SU-DHL-6 (cell line): ENCODE data around the gene RGS8.

ENCODE experiments used
- H2AFZ ChIP-seq: fragments of 200-600 bp; sonication (generic); 2 replicates; pipeline ENCODE4 v1.6.1; 2014; ENCODE audit warnings: low read depth, mild to moderate bottlenecking, moderate library complexity, mixed read lengths, antibody characterized with exemption, low read length; ENCODE audit not compliant: severe bottlenecking
- H3F3A ChIP-seq: fragments of 200-600 bp; shearing (Covaris generic); 2 replicates; pipeline ENCODE4 v1.6.0; 2016; ENCODE audit warnings: antibody characterized with exemption, mild to moderate bottlenecking; ENCODE audit not compliant: insufficient read depth
- H3K27ac ChIP-seq: fragments of 200-600 bp; sonication (generic); 2 replicates; pipeline ENCODE4 v1.5.1; 2016; ENCODE audit warnings: low read depth, mild to moderate bottlenecking, low read length, moderate library complexity, mixed read lengths
- H3K27me3 ChIP-seq: fragments of 200-600 bp; sonication (generic), shearing (Covaris generic); 2 replicates; pipeline ENCODE4 v1.6.0; 2014; ENCODE audit warnings: mild to moderate bottlenecking, low read length
- H3K36me3 ChIP-seq: fragments of 200-600 bp; sonication (generic); 2 replicates; pipeline ENCODE4 v1.6.1; 2014; ENCODE audit warnings: mild to moderate bottlenecking, low read length, mixed read lengths
- H3K4me2 ChIP-seq: fragments of 300-600, 200-600 bp; shearing (Covaris generic), sonication (generic); 2 replicates; pipeline ENCODE4 v1.6.0; 2014; ENCODE audit warnings: low read length, low read depth, mild to moderate bottlenecking; ENCODE audit not compliant: poor library complexity, severe bottlenecking
- H3K4me3 ChIP-seq: fragments of 200-600 bp; sonication (generic); 2 replicates; pipeline ENCODE4 v1.5.1; 2014; ENCODE audit warnings: antibody characterized with exemption, low read length, mild to moderate bottlenecking, mixed read lengths; ENCODE audit not compliant: insufficient read depth, poor library complexity, severe bottlenecking
- H3K79me2 ChIP-seq: fragments of 200-600 bp; sonication (generic); 2 replicates; pipeline ENCODE4 v1.6.1; 2014; ENCODE audit warnings: mild to moderate bottlenecking, low read length, moderate library complexity; ENCODE audit not compliant: insufficient read depth
- H3K9ac ChIP-seq: fragments of 200-600 bp; sonication (generic); 2 replicates; pipeline ENCODE4 v1.7.0; 2014; ENCODE audit warnings: mild to moderate bottlenecking, low read length
- H3K9me2 ChIP-seq: fragments of 200-600 bp; sonication (generic); replicated peaks from 2 replicates; pipeline ENCODE4 v1.6.1; 2014; ENCODE audit warnings: low read length; ENCODE audit not compliant: insufficient read depth
- H3K9me3 ChIP-seq: fragments of 200-600 bp; sonication (generic); 2 replicates; pipeline ENCODE4 v1.6.1; 2014; ENCODE audit warnings: low read length, mixed read lengths; ENCODE audit not compliant: insufficient read depth
- H4K20me1 ChIP-seq: fragments of 200-600 bp; sonication (generic); 2 replicates; pipeline ENCODE4 v1.6.1; 2014; ENCODE audit warnings: low read depth, mild to moderate bottlenecking, antibody characterized with exemption, low read length, moderate library complexity, mixed read lengths
- CTCF ChIP-seq: fragments of 200-600 bp; sonication (generic); IDR thresholded peaks from one replicate; pipeline ENCODE4 v1.5.1; 2017; ENCODE audit warnings: antibody characterized with exemption, mild to moderate bottlenecking, low read length, moderate library complexity; ENCODE audit not compliant: insufficient read depth, poor library complexity, severe bottlenecking
- EZH2phosphoT487 ChIP-seq: fragments of 200-600 bp; sonication (generic), shearing (Covaris generic); conservative IDR thresholded peaks from 2 replicates; pipeline ENCODE4 v1.6.1; 2018; ENCODE audit warnings: mild to moderate bottlenecking, antibody characterized with exemption, low read length, moderate library complexity, mixed read lengths

The RGS8 gene

GRCh38 chr1:182709855-182710254 is 25.5 kb upstream of the RGS8 start:
- Histone ChIP-seq H3K9ac (no peak overlapping the region), H3K4me2 (no peak overlapping the region), H3K9me3 (no peaks in the 10 kb centered on the region), H3K4me3 (no peak overlapping the region), H3K9me2 (no peaks in the 10 kb centered on the region), H4K20me1 (no peaks in the 10 kb centered on the region), H3K27me3 (no peaks in the 10 kb centered on the region), H3K79me2 (no peaks in the 10 kb centered on the region), H3K27ac (no peak overlapping the region), H3F3A (no peaks in the 10 kb centered on the region), H2AFZ (no peak overlapping the region), H3K36me3 (no peaks in the 10 kb centered on the region)
- TF ChIP-seq EZH2phosphoT487 (no peak), CTCF (no peak)

DNA sequence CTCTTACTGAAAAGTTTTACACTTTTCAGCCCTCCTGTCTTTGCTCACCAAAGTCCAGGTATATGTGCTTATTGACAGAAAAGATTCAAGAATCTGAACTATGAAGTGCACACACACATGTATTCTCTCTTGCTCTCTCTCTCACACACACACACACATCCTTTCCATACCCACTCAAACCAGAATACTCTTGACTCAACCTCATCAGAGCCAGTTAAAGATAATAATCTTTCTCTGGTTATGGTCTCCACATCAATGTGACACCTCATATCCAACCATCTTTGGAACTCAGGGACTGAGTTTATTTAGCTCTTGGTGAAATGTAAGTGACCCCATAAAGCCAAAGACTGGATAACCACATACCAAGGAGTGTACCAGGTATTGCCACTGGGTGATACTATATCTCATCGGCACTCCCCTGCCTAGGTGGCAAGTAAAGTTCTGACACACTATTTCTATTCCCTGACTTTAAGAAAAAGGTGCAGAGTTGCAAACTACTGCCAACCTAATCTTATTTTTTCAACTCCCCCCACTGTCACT is 24.9 kb upstream of the RGS8 start:
- no peak overlapping the region for H3K4me3 ChIP-seq
- H3K27me3 ChIP-seq = no peaks in the 10 kb centered on the region
- TF ChIP-seq CTCF (no peak), EZH2phosphoT487 (no peak)
- H3K9me2 ChIP-seq = no peaks in the 10 kb centered on the region
- H3F3A ChIP-seq = no peaks in the 10 kb centered on the region
- no peak overlapping the region for H3K9ac ChIP-seq
- no peak overlapping the region for H3K27ac ChIP-seq
- H4K20me1 ChIP-seq = no peaks in the 10 kb centered on the region
- no peaks in the 10 kb centered on the region for H3K9me3 ChIP-seq
- H2AFZ ChIP-seq = no peak overlapping the region
- no peaks in the 10 kb centered on the region for H3K79me2 ChIP-seq
- no peaks in the 10 kb centered on the region for H3K36me3 ChIP-seq
- no peak overlapping the region for H3K4me2 ChIP-seq

GRCh38 chr1:182707122-182707521 is 22.7 kb upstream of the RGS8 start:
- TF ChIP-seq CTCF (no peak), EZH2phosphoT487 (no peak)
- no peak overlapping the region for H3K9ac ChIP-seq
- H3K9me2 ChIP-seq = no peaks in the 10 kb centered on the region
- no peaks in the 10 kb centered on the region for H3K9me3 ChIP-seq
- no peaks in the 10 kb centered on the region for H4K20me1 ChIP-seq
- H3F3A ChIP-seq = no peaks in the 10 kb centered on the region
- H3K79me2 ChIP-seq = no peaks in the 10 kb centered on the region
- H3K27ac ChIP-seq = no peak overlapping the region
- no peaks in the 10 kb centered on the region for H3K27me3 ChIP-seq
- no peak overlapping the region for H2AFZ ChIP-seq
- no peak overlapping the region for H3K4me3 ChIP-seq
- H3K36me3 ChIP-seq = no peaks in the 10 kb centered on the region
- no peak overlapping the region for H3K4me2 ChIP-seq
